ENCODE data around the gene AWAT2.

The AWAT2 gene

DNA sequence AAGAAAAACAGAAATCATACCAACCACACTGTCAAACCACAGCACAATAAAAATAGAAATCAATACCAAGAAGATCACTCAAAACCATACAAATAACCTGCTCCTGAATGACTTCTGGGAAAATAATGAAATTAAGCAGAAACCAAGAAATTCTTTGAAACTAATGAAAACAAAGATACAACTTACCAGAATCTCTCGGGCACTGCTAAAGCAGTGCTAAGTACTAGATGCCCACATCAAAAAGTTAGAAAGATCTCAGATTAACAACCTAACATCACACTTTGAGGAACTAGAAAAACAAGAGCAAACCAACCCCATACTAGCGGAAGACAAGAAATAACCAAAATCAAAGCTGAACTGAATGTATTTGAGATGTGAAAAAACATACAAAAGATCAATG lies 33.2 kb downstream of the AWAT2 start:
- Mint-ChIP-seq H3K4me1 (peaks cover 6% of the 10 kb centered on the region), H3K9me3 (peaks cover 21% of the 10 kb centered on the region), H3K27me3 (ENCODE audit: low read depth) (peaks cover 3% of the 10 kb centered on the region), H3K4me3 (no peak overlapping the region), H3K27ac (no peak overlapping the region), H3K36me3 (ENCODE audit: low read depth) (no peaks in the 10 kb centered on the region)
- TF ChIP-seq, protein P1, sequence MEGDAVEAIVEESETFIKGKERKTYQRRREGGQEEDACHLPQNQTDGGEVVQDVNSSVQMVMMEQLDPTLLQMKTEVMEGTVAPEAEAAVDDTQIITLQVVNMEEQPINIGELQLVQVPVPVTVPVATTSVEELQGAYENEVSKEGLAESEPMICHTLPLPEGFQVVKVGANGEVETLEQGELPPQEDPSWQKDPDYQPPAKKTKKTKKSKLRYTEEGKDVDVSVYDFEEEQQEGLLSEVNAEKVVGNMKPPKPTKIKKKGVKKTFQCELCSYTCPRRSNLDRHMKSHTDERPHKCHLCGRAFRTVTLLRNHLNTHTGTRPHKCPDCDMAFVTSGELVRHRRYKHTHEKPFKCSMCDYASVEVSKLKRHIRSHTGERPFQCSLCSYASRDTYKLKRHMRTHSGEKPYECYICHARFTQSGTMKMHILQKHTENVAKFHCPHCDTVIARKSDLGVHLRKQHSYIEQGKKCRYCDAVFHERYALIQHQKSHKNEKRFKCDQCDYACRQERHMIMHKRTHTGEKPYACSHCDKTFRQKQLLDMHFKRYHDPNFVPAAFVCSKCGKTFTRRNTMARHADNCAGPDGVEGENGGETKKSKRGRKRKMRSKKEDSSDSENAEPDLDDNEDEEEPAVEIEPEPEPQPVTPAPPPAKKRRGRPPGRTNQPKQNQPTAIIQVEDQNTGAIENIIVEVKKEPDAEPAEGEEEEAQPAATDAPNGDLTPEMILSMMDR (IDR thresholded peaks at IDR 0.05; ENCODE audit: unreplicated experiment in 3 of 3): no peak

GRCh38 chrX:70013466-70014381 lies 36.0 kb downstream of the AWAT2 start:
- peak overlapping the region in 1 of 3 experiments; percentile 46 for H3K27ac Mint-ChIP-seq

GRCh38 chrX:70012756-70013155 lies 37.0 kb downstream of the AWAT2 start:
- Mint-ChIP-seq H3K4me1 (peaks cover 6% of the 10 kb centered on the region), H3K36me3 (ENCODE audit: low read depth) (no peaks in the 10 kb centered on the region), H3K27ac (no peak overlapping the region), H3K9me3 (peaks cover 18% of the 10 kb centered on the region), H3K4me3 (no peak overlapping the region), H3K27me3 (ENCODE audit: low read depth) (peaks cover 3% of the 10 kb centered on the region)
- TF ChIP-seq, protein P1 (IDR thresholded peaks at IDR 0.05; ENCODE audit: unreplicated experiment in 3 of 3): no peak

More at GRCh38 chrX:70013466-70014381, 36.0 kb downstream of the AWAT2 start:
- TF ChIP-seq, protein P1 (IDR thresholded peaks at IDR 0.05; ENCODE audit: unreplicated experiment in 3 of 3): no peak
- H3K9me3 Mint-ChIP-seq: peaks cover 21% of the 10 kb centered on the region
- H3K4me3 Mint-ChIP-seq: no peak overlapping the region
- H3K36me3 Mint-ChIP-seq (ENCODE audit: low read depth): no peaks in the 10 kb centered on the region
- peaks cover 3% of the 10 kb centered on the region for H3K27me3 Mint-ChIP-seq (ENCODE audit: low read depth)
- H3K4me1 Mint-ChIP-seq: peaks cover 6% of the 10 kb centered on the region

DNA sequence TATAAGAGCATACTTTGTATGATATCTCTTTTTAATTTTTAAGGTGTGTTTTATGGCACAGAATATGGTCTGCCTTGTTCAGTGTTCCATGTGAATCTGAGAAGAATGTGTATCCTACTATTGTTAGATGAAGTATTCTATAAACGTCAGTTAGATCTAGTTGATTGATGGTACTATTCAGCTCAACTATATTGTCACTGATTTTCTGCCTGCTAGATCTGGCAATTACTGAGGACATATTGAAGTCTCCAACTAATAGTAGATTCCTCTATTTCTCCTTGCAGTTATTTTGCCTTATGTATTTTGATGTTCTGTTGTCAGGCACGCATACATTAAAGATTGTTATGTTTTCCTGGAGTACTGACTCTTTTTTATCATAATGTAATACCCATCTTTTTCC lies 39.8 kb downstream of the AWAT2 start:
- H3K4me3 Mint-ChIP-seq: no peak overlapping the region
- peaks cover 6% of the 10 kb centered on the region for H3K4me1 Mint-ChIP-seq
- H3K27ac Mint-ChIP-seq: no peak overlapping the region
- H3K36me3 Mint-ChIP-seq (ENCODE audit: low read depth): no peaks in the 10 kb centered on the region
- TF ChIP-seq, protein P1 (IDR thresholded peaks at IDR 0.05; ENCODE audit: unreplicated experiment in 3 of 3): no peak
- peaks cover 3% of the 10 kb centered on the region for H3K27me3 Mint-ChIP-seq (ENCODE audit: low read depth)
- peaks cover 7% of the 10 kb centered on the region for H3K9me3 Mint-ChIP-seq

GRCh38 chrX:70009049-70009448 lies 40.7 kb downstream of the AWAT2 start:
- TF ChIP-seq, protein P1 (IDR thresholded peaks at IDR 0.05; ENCODE audit: unreplicated experiment in 3 of 3): no peak
- no peak overlapping the region for H3K4me3 Mint-ChIP-seq
- no peaks in the 10 kb centered on the region for H3K36me3 Mint-ChIP-seq (ENCODE audit: low read depth)
- H3K27me3 Mint-ChIP-seq (ENCODE audit: low read depth): peaks cover 2% of the 10 kb centered on the region
- no peak overlapping the region for H3K27ac Mint-ChIP-seq
- peaks cover 5% of the 10 kb centered on the region for H3K4me1 Mint-ChIP-seq
- H3K9me3 Mint-ChIP-seq: peaks cover 2% of the 10 kb centered on the region

DNA sequence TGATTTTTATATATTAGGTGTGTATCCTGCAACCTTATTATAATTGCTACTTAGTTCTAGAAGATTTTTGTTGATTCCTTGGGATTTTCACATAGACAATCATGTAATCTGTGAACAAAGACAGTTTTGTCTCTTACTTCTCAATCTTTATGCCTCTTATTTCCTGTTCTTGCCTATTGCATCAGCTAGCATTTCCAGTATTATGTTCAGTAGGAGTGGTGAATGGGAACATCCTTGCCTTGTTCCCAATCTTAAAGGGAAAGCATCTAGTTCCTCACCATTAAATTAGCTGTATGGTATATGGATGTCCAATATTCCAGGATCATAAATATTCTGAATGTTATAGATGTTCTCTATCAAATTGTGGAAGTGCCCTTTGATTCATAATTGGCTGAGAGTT lies 41.8 kb downstream of the AWAT2 start:
- H3K9me3 Mint-ChIP-seq: no peaks in the 10 kb centered on the region
- TF ChIP-seq, protein P1 (IDR thresholded peaks at IDR 0.05; ENCODE audit: unreplicated experiment in 3 of 3): no peak
- H3K27me3 Mint-ChIP-seq (ENCODE audit: low read depth): no peaks in the 10 kb centered on the region
- no peaks in the 10 kb centered on the region for H3K4me1 Mint-ChIP-seq
- H3K27ac Mint-ChIP-seq: no peak overlapping the region
- no peak overlapping the region for H3K4me3 Mint-ChIP-seq
- no peaks in the 10 kb centered on the region for H3K36me3 Mint-ChIP-seq (ENCODE audit: low read depth)

Data from nephron (organoid).